A673 (cell line): ENCODE data around the gene SMAP2. TPM values are rescaled to one million over a fixed set of nuclear protein-coding genes. Genes with fewer than 3 reads are reported as not detected.

Experiments used
- BruUV-seq: library from RNA; stranded (reverse); fragments of 400-500 nt; replicated peaks from 2 replicates; lab custom pipeline; 2021; lab: Mats Ljungman, UMichigan
- CTCF ChIA-PET: fragments of 300-600 bp; sonication (Branson Sonifier 250); formaldehyde crosslinking; loops from one replicate; lab custom pipeline; 2022; ENCODE audit warnings: antibody characterized with exemption; lab: Charles Lee
- POLR2A ChIA-PET: fragments of 300-600 bp; sonication (Branson Sonifier 250); formaldehyde crosslinking; loops from one replicate; lab custom pipeline; 2022; ENCODE audit warnings: antibody characterized with exemption; ENCODE audit not compliant: low non-redundant PET; lab: Charles Lee
- DNase-seq: peaks from one replicate; pipeline ENCODE4 v3.0.0-alpha.2; 2015; ENCODE audit warnings: low spot score
- H3K27ac ChIP-seq: fragments of 200-600 bp; sonication (generic); 2 replicates; pipeline ENCODE4 v1.5.1; 2016; ENCODE audit warnings: mixed run types, low read depth, mild to moderate bottlenecking, mixed read lengths, antibody characterized with exemption, low read length; ENCODE audit not compliant: poor library complexity, severe bottlenecking
- H3K27me3 ChIP-seq: fragments of 200-600 bp; sonication (generic); replicated peaks from 2 replicates; pipeline ENCODE4 v1.6.1; 2017; ENCODE audit warnings: mixed run types, low read depth, mild to moderate bottlenecking, mixed read lengths, antibody characterized with exemption, low read length; ENCODE audit not compliant: insufficient read depth, poor library complexity
- H3K36me3 ChIP-seq: fragments of 200-600 bp; sonication (generic); 2 replicates; pipeline ENCODE4 v1.6.1; 2016; ENCODE audit warnings: mixed run types, mild to moderate bottlenecking, mixed read lengths, antibody characterized with exemption, low read length; ENCODE audit not compliant: insufficient read depth, poor library complexity, severe bottlenecking
- H3K4me1 ChIP-seq: fragments of 200-600 bp; sonication (generic); 2 replicates; pipeline ENCODE4 v1.6.1; 2017; ENCODE audit warnings: mixed run types, mild to moderate bottlenecking, mixed read lengths, antibody characterized with exemption, low read length; ENCODE audit not compliant: insufficient read depth, poor library complexity, severe bottlenecking
- H3K4me3 ChIP-seq: fragments of 200-600 bp; sonication (generic); 2 replicates; pipeline ENCODE4 v1.5.1; 2016; ENCODE audit warnings: low read depth, mixed run types, mild to moderate bottlenecking, mixed read lengths, low read length; ENCODE audit not compliant: poor library complexity, severe bottlenecking
- H3K9me3 ChIP-seq: fragments of 200-600 bp; sonication (generic); 2 replicates; pipeline ENCODE4 v1.6.1; 2016; ENCODE audit warnings: mixed run types, low read depth, mild to moderate bottlenecking, mixed read lengths, antibody characterized with exemption, low read length; ENCODE audit not compliant: poor library complexity, severe bottlenecking
- CTCF ChIP-seq: fragments of 300-800, 200-600 bp; sonication (generic); conservative IDR thresholded peaks from 2 replicates; pipeline ENCODE4 v1.5.1; 2017; ENCODE audit warnings: low read depth, mild to moderate bottlenecking, antibody characterized with exemption, low read length, moderate library complexity, mixed read lengths
- EZH2 ChIP-seq: fragments of 200-600 bp; sonication (generic); IDR thresholded peaks from 2 replicates; pipeline ENCODE4 v1.6.1; 2017; ENCODE audit warnings: borderline replicate concordance, low read depth, mild to moderate bottlenecking, mixed read lengths, antibody characterized with exemption, low read length; ENCODE audit not compliant: poor library complexity, severe bottlenecking
- intact Hi-C: fragments of 100-400 bp; cut with micrococcal nuclease; formaldehyde crosslinking; loops from one replicate; pipeline ENCODE4 v1.10.0; 2022; ENCODE audit not compliant: unreplicated experiment
- total RNA-seq: library from RNA; stranded (reverse); gene quantifications from 2 replicates; pipeline ENCODE4 v1.2.3, GENCODE V29; 2021

The SMAP2 gene
- total RNA-seq, 1 experiment from 2014 or later: 58.5 TPM

DNA sequence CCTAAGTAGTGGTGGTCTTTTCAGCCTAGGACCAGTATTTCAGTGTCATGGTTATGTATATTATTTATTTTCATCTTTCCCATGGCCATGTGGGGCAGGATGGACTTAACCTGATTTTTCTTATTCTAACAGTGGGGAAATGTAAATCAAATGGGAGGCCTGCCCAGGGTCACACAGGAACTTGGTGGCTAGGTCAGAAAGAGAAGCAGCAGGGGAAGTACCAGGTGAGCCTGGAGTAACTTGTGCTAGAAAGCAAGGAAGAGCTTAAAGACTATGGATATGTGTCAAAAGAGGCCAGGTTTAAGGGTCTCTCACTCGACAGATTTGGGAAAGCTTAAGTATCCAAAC lies 77.7 kb downstream of the SMAP2 start:
- no peak for DNase-seq
- Histone ChIP-seq H3K4me3 (peak overlapping the region; percentile 74), H3K9me3 (peaks cover 22% of the 10 kb centered on the region), H3K4me1 (peaks cover 8% of the 10 kb centered on the region), H3K27ac (peak overlapping the region; percentile 86), H3K36me3 (peaks cover 30% of the 10 kb centered on the region), H3K27me3 (no peaks in the 10 kb centered on the region)
- TF ChIP-seq EZH2 (no peak), CTCF (no peak)
- intact Hi-C loops: no loop called here
- ChIA-PET CTCF (no interaction called here), POLR2A (no interaction called here)
- no TSS peak for BruUV-seq

DNA sequence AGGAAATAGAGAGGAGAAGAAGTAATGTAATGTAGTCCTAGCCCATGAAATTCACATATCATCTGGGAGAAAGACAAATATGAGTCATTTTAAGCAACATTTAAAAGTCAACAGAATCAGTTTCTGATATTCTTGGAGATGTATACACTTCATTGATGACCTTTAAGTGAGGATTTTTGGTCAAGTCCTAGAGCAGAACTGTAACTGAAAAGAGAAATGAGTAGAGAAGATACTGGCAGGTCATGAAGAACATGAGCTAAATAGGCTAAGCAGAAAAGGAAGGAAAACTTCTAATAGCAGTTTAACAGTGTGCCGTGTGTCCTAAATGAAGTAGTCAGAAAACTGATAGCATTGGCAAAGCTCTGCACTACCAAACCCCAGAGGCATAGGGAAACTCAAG lies 81.3 kb downstream of the SMAP2 start:
- DNase-seq: no peak
- Histone ChIP-seq H3K27me3 (no peaks in the 10 kb centered on the region), H3K27ac (no peak overlapping the region), H3K4me3 (no peak overlapping the region), H3K4me1 (peaks cover 8% of the 10 kb centered on the region), H3K9me3 (peaks cover 59% of the 10 kb centered on the region), H3K36me3 (peaks cover 67% of the 10 kb centered on the region)
- no peak for TF ChIP-seq CTCF
- TF ChIP-seq EZH2: no peak
- POLR2A ChIA-PET: no interaction called here
- intact Hi-C loops: no loop called here
- no TSS peak for BruUV-seq
- CTCF ChIA-PET: no interaction called here

DNA sequence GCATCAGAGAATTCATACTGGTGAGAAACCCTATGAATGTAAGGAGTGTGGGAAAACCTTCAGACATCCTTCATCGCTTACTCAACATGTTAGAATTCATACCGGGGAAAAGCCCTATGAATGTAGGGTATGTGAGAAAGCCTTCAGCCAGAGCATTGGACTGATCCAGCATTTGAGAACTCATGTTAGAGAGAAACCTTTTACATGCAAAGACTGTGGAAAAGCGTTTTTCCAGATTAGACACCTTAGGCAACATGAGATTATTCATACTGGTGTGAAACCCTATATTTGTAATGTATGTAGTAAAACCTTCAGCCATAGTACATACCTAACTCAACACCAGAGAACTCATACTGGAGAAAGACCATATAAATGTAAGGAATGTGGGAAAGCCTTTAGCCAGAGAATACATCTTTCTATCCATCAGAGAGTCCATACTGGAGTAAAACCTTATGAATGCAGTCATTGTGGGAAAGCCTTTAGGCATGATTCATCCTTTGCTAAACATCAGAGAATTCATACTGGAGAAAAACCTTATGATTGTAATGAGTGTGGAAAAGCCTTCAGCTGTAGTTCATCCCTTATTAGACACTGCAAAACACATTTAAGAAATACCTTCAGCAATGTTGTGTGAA lies 89.5 kb downstream of the SMAP2 start:
- Histone ChIP-seq H3K27me3 (no peaks in the 10 kb centered on the region), H3K27ac (no peak overlapping the region), H3K36me3 (peaks cover 50% of the 10 kb centered on the region), H3K9me3 (peaks cover 92% of the 10 kb centered on the region), H3K4me3 (no peak overlapping the region), H3K4me1 (no peaks in the 10 kb centered on the region)
- BruUV-seq: TSS peak; percentile 23
- ChIA-PET POLR2A (interaction anchor here (0.5 kb wide), 1 partner anchor 29 kb away, joined by 3 read pairs; no protein-coding TSS in a partner anchor), CTCF (no interaction called here)
- TF ChIP-seq CTCF (no peak), EZH2 (no peak)
- no peak for DNase-seq
- intact Hi-C loops: no loop called here
